Daoy (cell line): ENCODE data around the gene BPHL. TPM values are rescaled to one million over a fixed set of nuclear protein-coding genes. Genes with fewer than 3 reads are reported as not detected.
"Not testable (repeated sequence)": the region's sequence is repeated elsewhere in the genome, so short reads cannot be mapped to it uniquely, and the experiment has no call there.

Experiments
- DNase-seq: peaks from one replicate; pipeline ENCODE4 v3.0.0-alpha.2; 2015; ENCODE audit warnings: low read depth
- total RNA-seq: library from RNA; depleted of rRNA; stranded (reverse); fragments of >200 nt; shearing (Covaris generic); gene quantifications from 2 replicates; pipeline ENCODE4 v1.2.3, GENCODE V29; 2014; rRNA removed

Gene BPHL
- 20.0 and 20.4 TPM in 2 replicates for total RNA-seq

- DNase-seq = peak; percentile 99
Observed at GRCh38 chr6:3118353-3119039, at the start of gene BPHL. BPHL (plus strand) TSS chr6:3118711; CDS start chr6:3118741, 30 bp downstream.

- DNase-seq = no peak
Observed at GRCh38 chr6:3071568-3071967, 46.9 kb upstream of the BPHL start.

GRCh38 chr6:3072798-3073197 lies 45.7 kb upstream of the BPHL start:
- DNase-seq = no peak

GRCh38 chr6:3073382-3073781 lies 45.1 kb upstream of the BPHL start:
- DNase-seq = no peak

GRCh38 chr6:3075772-3076113 lies 42.8 kb upstream of the BPHL start:
- no peak for DNase-seq

- DNase-seq = no peak
Observed at GRCh38 chr6:3076320-3076719, 42.2 kb upstream of the BPHL start.

- DNase-seq = no peak
Observed at GRCh38 chr6:3077430-3077829, 41.1 kb upstream of the BPHL start.

GRCh38 chr6:3078952-3079351 lies 39.6 kb upstream of the BPHL start:
- not testable (repeated sequence) for DNase-seq

- DNase-seq = no peak
Observed at GRCh38 chr6:3079682-3080081, 38.8 kb upstream of the BPHL start.

- no peak for DNase-seq
Observed at GRCh38 chr6:3081960-3082359, 36.6 kb upstream of the BPHL start.

- DNase-seq = no peak
Observed at GRCh38 chr6:3085074-3085473, 33.4 kb upstream of the BPHL start.

- DNase-seq = no peak
Observed at GRCh38 chr6:3086282-3086946, 32.1 kb upstream of the BPHL start.

GRCh38 chr6:3088446-3088845 lies 30.1 kb upstream of the BPHL start:
- no peak for DNase-seq

- no peak for DNase-seq
Observed at GRCh38 chr6:3088968-3089367, 29.5 kb upstream of the BPHL start.

- no peak for DNase-seq
Observed at GRCh38 chr6:3090013-3090412, 28.5 kb upstream of the BPHL start.

- DNase-seq = no peak
Observed at GRCh38 chr6:3094815-3095214, 23.7 kb upstream of the BPHL start.

- DNase-seq = no peak
Observed at GRCh38 chr6:3102875-3103274, 15.6 kb upstream of the BPHL start.

GRCh38 chr6:3108746-3109414 lies 9.6 kb upstream of the BPHL start:
- no peak for DNase-seq

- no peak for DNase-seq
Observed at GRCh38 chr6:3109761-3110160, 8.8 kb upstream of the BPHL start.

GRCh38 chr6:3114377-3114776 lies 4.1 kb upstream of the BPHL start:
- DNase-seq = no peak

GRCh38 chr6:3117912-3118352 lies 579 bp upstream of the BPHL start:
- no peak for DNase-seq

- DNase-seq = no peak
Observed at GRCh38 chr6:3119040-3119723, 671 bp downstream of the BPHL start.

GRCh38 chr6:3120765-3121089 lies 2.2 kb downstream of the BPHL start:
- no peak for DNase-seq
